CD14-positive monocyte (primary cell): ENCODE measurements around the gene CANT1. TPM values are rescaled to one million over a fixed set of nuclear protein-coding genes. Genes with fewer than 3 reads are reported as not detected.

Experiments used
- DNase-seq, 3 donors: peaks; one replicate each; pipeline ENCODE4 v3.0.0-alpha.2; 2011 to 2022
- H2AFZ ChIP-seq: 2 replicates; pipeline ENCODE4 v1.6.0; 2012; ENCODE audit warnings: mild to moderate bottlenecking, low read depth, low read length, inconsistent platforms; ENCODE audit not compliant: insufficient read depth, poor library complexity, severe bottlenecking
- H3K27ac ChIP-seq, 2 donors: 1 replicate in 1 of 2; 2 replicates in 1 of 2; pipeline ENCODE4 v1.5.1; 2012 to 2013; ENCODE audit warnings: low read length in 2 of 2, control low read depth in 1 of 2, inconsistent platforms in 1 of 2, low read depth in 1 of 2, mild to moderate bottlenecking in 1 of 2
- H3K27me3 ChIP-seq, 2 donors: one replicate each; pipeline versions ENCODE4 v1.6.0 to v1.6.1; 2011 to 2013; ENCODE audit warnings: low read length in 2 of 2; ENCODE audit not compliant: control insufficient read depth in 2 of 2, insufficient read depth in 2 of 2
- H3K36me3 ChIP-seq, 2 donors: replicated peaks in 1 of 2; 1 replicate in 1 of 2; 2 replicates in 1 of 2; pipeline versions ENCODE4 v1.5.1 to v1.6.1; 2012 to 2013; ENCODE audit warnings: low read length in 2 of 2, control low read depth in 1 of 2, inconsistent platforms in 1 of 2, mild to moderate bottlenecking in 1 of 2; ENCODE audit not compliant: insufficient read depth in 2 of 2, control insufficient read depth in 1 of 2
- H3K4me1 ChIP-seq, 2 donors: 1 replicate in 1 of 2; 2 replicates in 1 of 2; pipeline versions ENCODE4 v1.5.1 to v1.6.1; 2012 to 2013; ENCODE audit warnings: low read length in 2 of 2, control low read depth in 1 of 2, inconsistent platforms in 1 of 2, mild to moderate bottlenecking in 1 of 2, moderate library complexity in 1 of 2; ENCODE audit not compliant: insufficient read depth in 2 of 2, control insufficient read depth in 1 of 2
- H3K4me2 ChIP-seq: replicated peaks from 2 replicates; pipeline ENCODE3; 2012; ENCODE audit warnings: low read length, moderate library complexity, mild to moderate bottlenecking; ENCODE audit not compliant: poor library complexity, severe bottlenecking; ENCODE audit errors: extremely low read depth
- H3K4me3 ChIP-seq, 3 experiments: fragments of 200-600 bp in 1 of 3; sonication (generic) in 1 of 3; replicated peaks in 1 of 3; 1 replicate in 2 of 3; 2 replicates in 1 of 3; pipeline ENCODE4 v1.5.1; 2011 to 2013; ENCODE audit warnings: low read length in 3 of 3, mild to moderate bottlenecking in 3 of 3, control low read depth in 2 of 3, low read depth in 2 of 3, inconsistent platforms in 1 of 3, moderate library complexity in 1 of 3
- H3K79me2 ChIP-seq: 2 replicates; pipeline ENCODE4 v1.6.0; 2012; ENCODE audit warnings: mild to moderate bottlenecking, control low read depth, inconsistent platforms, low read length, moderate library complexity; ENCODE audit not compliant: insufficient read depth
- H3K9ac ChIP-seq: 2 replicates; pipeline ENCODE4 v1.6.0; 2017; ENCODE audit warnings: low read length, mild to moderate bottlenecking; ENCODE audit not compliant: insufficient read depth, poor library complexity, severe bottlenecking
- H3K9me3 ChIP-seq, 2 donors: replicated peaks in 1 of 2; 1 replicate in 1 of 2; 2 replicates in 1 of 2; pipeline versions ENCODE4 v1.5.1 to v1.6.1; 2012 to 2013; ENCODE audit warnings: low read length in 2 of 2, control low read depth in 1 of 2; ENCODE audit not compliant: control insufficient read depth in 1 of 2, insufficient read depth in 1 of 2
- H4K20me1 ChIP-seq: 2 replicates; pipeline ENCODE4 v1.6.0; 2012; ENCODE audit warnings: mild to moderate bottlenecking, low read length, control low read depth, moderate library complexity; ENCODE audit not compliant: insufficient read depth
- H3K27ac Mint-ChIP-seq, 7 donors: one replicate each; pipeline ENCODE4 v1.8.0; 2020; ENCODE audit warnings: mild to moderate bottlenecking in 7 of 7, mixed read lengths in 7 of 7, moderate library complexity in 6 of 7, inconsistent platforms in 2 of 7
- H3K27me3 Mint-ChIP-seq, 3 donors: one replicate each; pipeline ENCODE4 v1.8.0; 2021 to 2022; ENCODE audit warnings: low read depth in 3 of 3, mild to moderate bottlenecking in 3 of 3, mixed read lengths in 3 of 3, moderate library complexity in 3 of 3, inconsistent platforms in 1 of 3
- H3K36me3 Mint-ChIP-seq, 2 donors: one replicate each; pipeline ENCODE4 v1.8.0; 2020; ENCODE audit warnings: mixed read lengths in 2 of 2, inconsistent platforms in 1 of 2, mild to moderate bottlenecking in 1 of 2
- H3K4me1 Mint-ChIP-seq: one replicate; pipeline ENCODE4 v1.8.0; 2020; ENCODE audit warnings: mild to moderate bottlenecking, mixed read lengths
- H3K4me3 Mint-ChIP-seq, 2 donors: one replicate each; pipeline ENCODE4 v1.8.0; 2020; ENCODE audit warnings: mild to moderate bottlenecking in 2 of 2, mixed read lengths in 2 of 2, moderate library complexity in 1 of 2
- H3K9me3 Mint-ChIP-seq, 7 donors: one replicate each; pipeline ENCODE4 v1.8.0; 2020 to 2022; ENCODE audit warnings: mixed read lengths in 7 of 7, mild to moderate bottlenecking in 6 of 7, moderate library complexity in 6 of 7, inconsistent platforms in 2 of 7
- CTCF ChIP-seq: fragments of 200-600 bp; IDR thresholded peaks from one replicate; pipeline ENCODE4 v1.8.0; 2022; ENCODE audit warnings: antibody characterized with exemption, mild to moderate bottlenecking
- WGBS: methylation state at CpG from one replicate; pipeline ENCODE4 v1.1.5; 2013; ENCODE audit warnings: missing lambda C conversion rate; ENCODE audit not compliant: insufficient coverage; 5-methylcytosine and 5-hydroxymethylcytosine counted together
- intact Hi-C, 2 donors: fragments of 100-400 bp; cut with micrococcal nuclease; formaldehyde crosslinking; loops; one replicate each; pipeline versions ENCODE4 v1.15.0 to v1.15.1; 2023
- polyA plus RNA-seq, 3 donors: library from polyadenylated mRNA; depleted of rRNA in 1 of 3; unstranded in 2 of 3; stranded (reverse) in 1 of 3; fragments of 300-500 nt in 2 of 3; fragments of >200 nt in 1 of 3; fragmentation: Illumina TruSeq in 2 of 3; gene quantifications; 1 replicate in 2 of 3; 2 replicates in 1 of 3; pipeline ENCODE4 v1.2.3, GENCODE V29; 2012 to 2021

Gene CANT1
- polyA plus RNA-seq, 3 donors, result 10.6 to 16.6 (median 14.3) TPM

GRCh38 chr17:78980624-78980972 lies 29.0 kb downstream of the CANT1 start:
- Histone ChIP-seq H3K27me3 (no peaks in the 10 kb centered on the region), H3K4me1 (peaks cover 15 to 26% of the 10 kb centered on the region in 2 donors), H2AFZ (no peak overlapping the region), H3K9me3 (no peaks in the 10 kb centered on the region), H3K36me3 (no peaks in the 10 kb centered on the region), H4K20me1 (no peaks in the 10 kb centered on the region), H3K9ac (no peak overlapping the region), H3K4me3 (no peak overlapping the region), H3K79me2 (no peaks in the 10 kb centered on the region), H3K27ac (no peak overlapping the region), H3K4me2 (no peak overlapping the region)
- TF ChIP-seq CTCF, result no peak
- H3K9me3 Mint-ChIP-seq, result no peaks in the 10 kb centered on the region
- no peak for DNase-seq
- H3K27ac Mint-ChIP-seq, result no peak overlapping the region
- H3K27me3 Mint-ChIP-seq, result peaks cover 0 to 2% (median 0%) of the 10 kb centered on the region in 3 donors
- intact Hi-C loops, result no loop called here
- WGBS, result 73% methylated on average over 7 of the region's 8 CpGs
- no peak overlapping the region for H3K4me3 Mint-ChIP-seq
- H3K4me1 Mint-ChIP-seq, result peaks cover 22% of the 10 kb centered on the region
- no peaks in the 10 kb centered on the region for H3K36me3 Mint-ChIP-seq

- H4K20me1 ChIP-seq, result no peaks in the 10 kb centered on the region
- H3K36me3 ChIP-seq, result no peaks in the 10 kb centered on the region
- no peak within 1 kb of the TSS for H3K27ac ChIP-seq
- no peaks in the 10 kb centered on the region for H3K9me3 ChIP-seq
- Mint-ChIP-seq H3K36me3 (no peaks in the 10 kb centered on the region), H3K27ac (peak within 1 kb of the TSS in 1 of 7 donors; percentile 15), H3K27me3 (peaks cover 0 to 2% (median 0%) of the 10 kb centered on the region in 3 donors), H3K9me3 (no peaks in the 10 kb centered on the region), H3K4me3 (peak within 1 kb of the TSS; percentile 30 to 47), H3K4me1 (peaks cover 22% of the 10 kb centered on the region)
- no peak within 1 kb of the TSS for H3K4me2 ChIP-seq
- DNase-seq, result peak in 1 of 3 donors; percentile 23
- WGBS, result 75% methylated on average over 16 of the region's 16 CpGs
- no peaks in the 10 kb centered on the region for H3K27me3 ChIP-seq
- no peak within 1 kb of the TSS for H3K4me3 ChIP-seq
- H2AFZ ChIP-seq, result peak within 1 kb of the TSS; percentile 54
- H3K4me1 ChIP-seq, result peaks cover 13 to 20% of the 10 kb centered on the region in 2 donors
- no peaks in the 10 kb centered on the region for H3K79me2 ChIP-seq
- no peak within 1 kb of the TSS for H3K9ac ChIP-seq
- no peak for TF ChIP-seq CTCF
- intact Hi-C loops, result loop anchor here in 1 of 2 donors (10.0 kb wide), 1 partner anchor 135 kb away; the partner anchor contains the start of gene USP36
Measured at GRCh38 chr17:78979780-78980623, 29.6 kb downstream of the CANT1 start, which contains the start of gene LGALS3BP. Gene LGALS3BP (minus strand): TSS chr17:78979923. CDS start chr17:78977191, 2,732 bp downstream.
